ENCODE measurements around the gene RHBDL1. TPM values are rescaled to one million over a fixed set of nuclear protein-coding genes. Genes with fewer than 3 reads are reported as not detected.

Gene RHBDL1
- total and polyA plus RNA-seq, 9 of the 15 experiments (the other 6 are each of a cell fraction or from before 2014, with no cell fraction given): 0.03 to 5.6 (median 1.3) TPM; not detected in 1

- TF ChIP-seq CCAR2 (IDR thresholded peaks at IDR 0.05; ENCODE audit: low read depth, low read length): no peak
- no peak for TF ChIP-seq CBX3 (IDR thresholded peaks at IDR 0.05; ENCODE audit: borderline replicate concordance in 1 of 2, low read length in 2 of 2)
- TF ChIP-seq ZNF212 (CRISPR knock-in tag; IDR thresholded peaks at IDR 0.05): no peak
- TF ChIP-seq TFAM (CRISPR knock-in tag; conservative IDR thresholded peaks at IDR 0.05): no peak
- TF ChIP-seq E2F4 (CRISPR knock-in tag; IDR thresholded peaks at IDR 0.05; ENCODE audit: low read depth): no peak
- no peak for TF ChIP-seq RFX7 (CRISPR knock-in tag; IDR thresholded peaks at IDR 0.05)
- 0 out of 2 replicates have a peak, but pooled peaks have one; percentile 7 for TF ChIP-seq PML (IDR thresholded peaks at IDR 0.05; ENCODE audit: low read length)
- no peak for TF ChIP-seq GABPB2 (CRISPR knock-in tag; conservative IDR thresholded peaks at IDR 0.05)
- TF ChIP-seq PHF21A (IDR thresholded peaks at IDR 0.05; ENCODE audit: borderline replicate concordance, low read depth): no peak
- TF ChIP-seq NFXL1 (CRISPR knock-in tag; IDR thresholded peaks at IDR 0.05): no peak
- peak in 2 of 3 experiments; percentile 36; a peak in 5 of 6 replicates for TF ChIP-seq CTCF (IDR thresholded peaks at IDR 0.05 in 2 of 3, conservative IDR thresholded peaks at IDR 0.05 in 1 of 3; ENCODE audit: insufficient read depth in 2 of 3, low read depth in 1 of 3, low read length in 3 of 3)
- TF ChIP-seq CTBP1 (IDR thresholded peaks at IDR 0.05; ENCODE audit: borderline replicate concordance): 0 out of 2 replicates have a peak, but pooled peaks have one; percentile 46
- no peak for TF ChIP-seq ZKSCAN1 (IDR thresholded peaks at IDR 0.05; ENCODE audit: low read depth, low read length)
- peak; percentile 54 for TF ChIP-seq ARID4B (CRISPR knock-in tag; IDR thresholded peaks at IDR 0.05)
- 0 out of 2 replicates have a peak, but pooled peaks have one; percentile 62 for TF ChIP-seq ZNF282 (CRISPR knock-in tag; IDR thresholded peaks at IDR 0.05)
- no peak for TF ChIP-seq TARDBP (IDR thresholded peaks at IDR 0.05)
- TF ChIP-seq RBM34 (IDR thresholded peaks at IDR 0.05; ENCODE audit: borderline replicate concordance, insufficient read depth, low read length): no peak
- no peak for TF ChIP-seq ZNF785 (CRISPR knock-in tag; IDR thresholded peaks at IDR 0.05)
- TF ChIP-seq ZNF124 (CRISPR knock-in tag; IDR thresholded peaks at IDR 0.05): no peak
- no peak for TF ChIP-seq ZNF277 (CRISPR knock-in tag; IDR thresholded peaks at IDR 0.05; ENCODE audit: borderline replicate concordance)
These were observed 5.7 kb downstream of the RHBDL1 start (continued) for GRCh38 chr16:680967-681745.

Measured in K562 (cell line).